PFSK-1 (cell line): ENCODE data around the gene ITCH.

ENCODE experiments used
- FOXP2 ChIP-seq: optimal IDR thresholded peaks from 2 replicates; pipeline ENCODE3; 2011; ENCODE audit warnings: borderline replicate concordance, control low read depth, inconsistent platforms; ENCODE audit not compliant: insufficient read depth; ENCODE audit errors: extremely low read length, extremely low read depth
- POLR2AphosphoS5 ChIP-seq: IDR thresholded peaks from 2 replicates; pipeline ENCODE4 v1.6.1; 2012; ENCODE audit warnings: low read depth, mild to moderate bottlenecking, control low read depth, low read length, moderate library complexity
- SIN3A ChIP-seq: IDR thresholded peaks from 2 replicates; pipeline ENCODE4 v1.6.1; 2012; ENCODE audit warnings: mild to moderate bottlenecking, low read length, moderate library complexity, borderline replicate concordance; ENCODE audit not compliant: insufficient read depth
- TAF1 ChIP-seq: IDR thresholded peaks from 2 replicates; pipeline ENCODE4 v1.6.1; 2012; ENCODE audit warnings: low read length, control low read depth, borderline replicate concordance; ENCODE audit not compliant: insufficient read depth
- TF ChIP-seq, protein P1 (sequence below), 2 experiments: IDR thresholded peaks; 2 replicates each; pipeline versions ENCODE4 v1.6.1 to v1.8.0; 2011 to 2012; ENCODE audit warnings: low read depth in 2 of 2, low read length in 2 of 2, control low read depth in 1 of 2, inconsistent platforms in 1 of 2, mild to moderate bottlenecking in 1 of 2, moderate library complexity in 1 of 2; ENCODE audit not compliant: insufficient read depth in 1 of 2

ITCH gene

DNA sequence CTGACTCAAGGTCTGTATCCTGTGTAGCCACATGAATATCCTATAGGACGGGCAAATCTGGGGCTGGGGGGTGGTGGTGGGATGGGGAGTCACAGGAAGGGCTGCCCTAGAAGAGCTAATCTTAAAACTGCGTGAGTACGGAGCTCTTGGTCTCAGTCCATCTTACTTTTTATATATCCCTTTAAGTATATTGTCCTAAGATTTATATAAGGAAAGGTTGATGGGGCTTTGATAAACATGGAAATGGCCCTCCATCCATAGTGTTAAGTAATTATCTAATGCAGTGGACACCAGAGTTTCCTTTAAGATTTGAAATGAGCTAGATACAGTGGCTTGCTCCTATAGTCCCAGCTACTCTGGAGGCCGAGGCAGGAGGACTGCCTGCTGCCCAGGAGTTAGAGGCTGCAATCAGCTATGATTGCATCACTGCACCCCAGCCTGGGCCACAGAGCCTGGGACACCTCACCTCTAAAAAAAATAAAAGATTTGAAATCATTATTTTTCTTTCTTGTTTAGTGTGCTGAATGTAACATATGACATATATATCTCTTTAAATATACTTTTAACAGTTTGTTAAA is 128.9 kb downstream of the ITCH start:
- TF ChIP-seq SIN3A (no peak), FOXP2 (no peak), TAF1 (no peak), POLR2AphosphoS5 (no peak)
- TF ChIP-seq, protein P1, sequence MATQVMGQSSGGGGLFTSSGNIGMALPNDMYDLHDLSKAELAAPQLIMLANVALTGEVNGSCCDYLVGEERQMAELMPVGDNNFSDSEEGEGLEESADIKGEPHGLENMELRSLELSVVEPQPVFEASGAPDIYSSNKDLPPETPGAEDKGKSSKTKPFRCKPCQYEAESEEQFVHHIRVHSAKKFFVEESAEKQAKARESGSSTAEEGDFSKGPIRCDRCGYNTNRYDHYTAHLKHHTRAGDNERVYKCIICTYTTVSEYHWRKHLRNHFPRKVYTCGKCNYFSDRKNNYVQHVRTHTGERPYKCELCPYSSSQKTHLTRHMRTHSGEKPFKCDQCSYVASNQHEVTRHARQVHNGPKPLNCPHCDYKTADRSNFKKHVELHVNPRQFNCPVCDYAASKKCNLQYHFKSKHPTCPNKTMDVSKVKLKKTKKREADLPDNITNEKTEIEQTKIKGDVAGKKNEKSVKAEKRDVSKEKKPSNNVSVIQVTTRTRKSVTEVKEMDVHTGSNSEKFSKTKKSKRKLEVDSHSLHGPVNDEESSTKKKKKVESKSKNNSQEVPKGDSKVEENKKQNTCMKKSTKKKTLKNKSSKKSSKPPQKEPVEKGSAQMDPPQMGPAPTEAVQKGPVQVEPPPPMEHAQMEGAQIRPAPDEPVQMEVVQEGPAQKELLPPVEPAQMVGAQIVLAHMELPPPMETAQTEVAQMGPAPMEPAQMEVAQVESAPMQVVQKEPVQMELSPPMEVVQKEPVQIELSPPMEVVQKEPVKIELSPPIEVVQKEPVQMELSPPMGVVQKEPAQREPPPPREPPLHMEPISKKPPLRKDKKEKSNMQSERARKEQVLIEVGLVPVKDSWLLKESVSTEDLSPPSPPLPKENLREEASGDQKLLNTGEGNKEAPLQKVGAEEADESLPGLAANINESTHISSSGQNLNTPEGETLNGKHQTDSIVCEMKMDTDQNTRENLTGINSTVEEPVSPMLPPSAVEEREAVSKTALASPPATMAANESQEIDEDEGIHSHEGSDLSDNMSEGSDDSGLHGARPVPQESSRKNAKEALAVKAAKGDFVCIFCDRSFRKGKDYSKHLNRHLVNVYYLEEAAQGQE (IDR thresholded peaks at IDR 0.05; ENCODE audit: insufficient read depth in 1 of 2, low read depth in 2 of 2, low read length in 2 of 2): no peak

DNA sequence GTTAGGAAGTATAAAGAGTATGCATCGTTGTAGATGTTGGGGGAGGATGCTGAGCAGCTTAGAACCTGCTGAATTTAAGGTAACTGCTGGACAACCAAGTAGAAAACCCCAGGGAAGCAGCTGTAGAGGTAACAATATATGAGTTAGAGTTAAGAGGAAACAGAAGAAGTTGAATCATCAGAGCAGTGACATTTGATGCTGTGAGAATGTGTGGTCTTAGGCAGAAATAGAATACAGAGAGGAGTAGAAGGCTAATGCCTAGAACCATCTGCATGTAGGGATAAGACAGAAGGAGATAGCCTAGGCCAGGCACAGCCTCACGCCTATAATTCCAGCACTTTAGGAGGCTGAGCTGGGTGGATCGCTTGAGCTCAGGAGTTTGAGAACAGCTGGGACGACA is 130.6 kb downstream of the ITCH start:
- TF ChIP-seq, protein P1 (IDR thresholded peaks at IDR 0.05; ENCODE audit: insufficient read depth in 1 of 2, low read depth in 2 of 2, low read length in 2 of 2): no peak
- TF ChIP-seq POLR2AphosphoS5 (no peak), FOXP2 (no peak), SIN3A (no peak), TAF1 (no peak)

DNA sequence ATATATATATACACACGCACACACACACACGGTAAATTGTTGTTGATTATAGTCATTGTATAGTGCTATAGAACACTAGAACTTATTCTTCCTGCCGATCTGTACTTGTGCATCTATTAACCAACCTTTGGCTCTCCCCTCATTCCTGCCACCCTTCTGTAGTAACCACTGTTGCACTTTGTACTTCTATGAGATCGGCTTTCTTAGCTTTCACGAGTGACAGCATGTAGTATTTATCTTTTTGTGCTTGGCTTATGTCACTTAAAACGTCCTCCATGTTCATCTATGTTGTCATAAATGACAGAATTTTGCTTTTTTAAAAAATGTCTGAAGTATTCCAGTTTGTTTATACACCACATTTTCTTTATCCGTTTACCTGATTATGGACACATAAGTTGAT is 132.2 kb downstream of the ITCH start:
- no peak for TF ChIP-seq SIN3A
- TF ChIP-seq, protein P1 (IDR thresholded peaks at IDR 0.05; ENCODE audit: insufficient read depth in 1 of 2, low read depth in 2 of 2, low read length in 2 of 2): no peak
- TF ChIP-seq FOXP2: no peak
- TF ChIP-seq TAF1: no peak
- no peak for TF ChIP-seq POLR2AphosphoS5

DNA sequence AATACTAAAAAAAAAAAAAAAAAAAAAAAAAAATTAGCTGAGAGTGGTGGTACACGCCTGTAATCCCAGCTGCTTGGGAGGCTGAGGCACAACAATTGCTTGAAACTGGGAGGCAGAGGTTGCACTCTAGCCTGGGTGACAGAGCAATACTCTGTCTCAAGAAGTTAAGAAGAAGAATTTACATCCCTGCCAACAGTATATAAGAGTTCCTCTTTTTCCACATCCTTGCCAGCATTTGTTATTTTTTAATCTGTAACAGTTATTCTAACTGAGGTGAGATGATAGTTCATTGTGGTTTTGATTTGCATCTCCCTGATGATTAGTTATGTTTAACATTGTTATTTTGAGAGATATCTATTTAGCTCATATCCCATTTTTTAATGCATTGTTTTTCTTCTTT is 132.8 kb downstream of the ITCH start:
- TF ChIP-seq SIN3A (no peak), FOXP2 (no peak), POLR2AphosphoS5 (no peak), TAF1 (no peak)
- TF ChIP-seq, protein P1 (IDR thresholded peaks at IDR 0.05; ENCODE audit: insufficient read depth in 1 of 2, low read depth in 2 of 2, low read length in 2 of 2): no peak

DNA sequence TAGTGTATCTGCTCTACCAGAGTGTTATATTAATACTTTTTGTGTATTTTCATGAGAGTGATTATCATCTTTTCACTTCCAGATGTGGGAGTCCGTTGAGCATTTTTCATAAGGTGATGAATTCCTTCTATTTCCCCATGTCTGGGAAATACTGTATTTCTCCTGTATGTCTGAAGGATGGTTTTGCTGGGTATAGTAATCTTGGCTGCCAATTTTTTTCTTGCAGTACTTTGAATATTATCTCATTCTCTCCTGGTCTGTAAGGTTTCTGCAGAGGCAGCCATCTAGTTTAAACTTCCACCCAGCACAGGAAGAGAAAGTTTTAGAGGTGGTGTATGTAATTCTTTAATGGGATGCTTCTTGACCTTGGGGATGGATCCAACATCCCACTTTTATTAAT is 137.8 kb downstream of the ITCH start:
- TF ChIP-seq FOXP2: no peak
- no peak for TF ChIP-seq TAF1
- TF ChIP-seq, protein P1 (IDR thresholded peaks at IDR 0.05; ENCODE audit: insufficient read depth in 1 of 2, low read depth in 2 of 2, low read length in 2 of 2): no peak
- no peak for TF ChIP-seq SIN3A
- TF ChIP-seq POLR2AphosphoS5: no peak
